Forelimb muscle (tissue), 1 donor: ENCODE results near the gene CCDC61. TPM values are rescaled to one million over a fixed set of nuclear protein-coding genes. Genes with fewer than 3 reads are reported as not detected.

ENCODE experiments used
- DNase-seq: peaks from one replicate; pipeline ENCODE4 v3.0.0-alpha.2; 2013; ENCODE audit warnings: low read depth
- polyA plus RNA-seq: library from polyadenylated mRNA; unstranded; fragments of 120-200 nt; gene quantifications from one replicate; pipeline ENCODE4 v1.2.1, GENCODE V29; 2013; ENCODE audit not compliant: insufficient read length

Gene CCDC61
- polyA plus RNA-seq, 1 donor = 6.9 TPM

DNA sequence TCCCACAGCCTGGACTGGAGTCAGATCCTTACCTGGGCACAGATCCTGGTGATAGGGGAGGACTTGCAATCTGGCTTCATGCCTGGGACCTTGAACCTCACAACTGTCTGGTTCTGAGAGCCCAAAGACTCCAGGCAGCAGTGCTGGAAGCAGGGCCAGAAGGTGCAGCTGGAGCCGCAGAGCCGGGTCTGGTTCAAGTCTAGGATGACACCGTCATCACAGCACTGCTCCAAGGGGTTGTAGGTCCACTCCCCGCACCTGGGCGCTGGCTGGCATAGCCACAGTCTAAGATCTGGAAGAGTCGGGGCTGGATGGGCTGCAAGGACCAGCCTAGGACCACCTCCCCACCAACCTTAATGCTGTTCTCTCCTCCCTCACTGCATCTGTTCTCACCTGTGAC lies 44.9 kb downstream of the CCDC61 start:
- DNase-seq = no peak

GRCh38 chr19:46040952-46041500 lies 45.8 kb downstream of the CCDC61 start, which contains the start of gene IGFL4:
Gene IGFL4, minus strand, starts transcription at chr19:46041002. Its CDS starts 40 bp downstream, at chr19:46040962.
- DNase-seq = no peak

- DNase-seq = no peak
Measured at GRCh38 chr19:46042252-46042883, 47.1 kb downstream of the CCDC61 start.

DNA sequence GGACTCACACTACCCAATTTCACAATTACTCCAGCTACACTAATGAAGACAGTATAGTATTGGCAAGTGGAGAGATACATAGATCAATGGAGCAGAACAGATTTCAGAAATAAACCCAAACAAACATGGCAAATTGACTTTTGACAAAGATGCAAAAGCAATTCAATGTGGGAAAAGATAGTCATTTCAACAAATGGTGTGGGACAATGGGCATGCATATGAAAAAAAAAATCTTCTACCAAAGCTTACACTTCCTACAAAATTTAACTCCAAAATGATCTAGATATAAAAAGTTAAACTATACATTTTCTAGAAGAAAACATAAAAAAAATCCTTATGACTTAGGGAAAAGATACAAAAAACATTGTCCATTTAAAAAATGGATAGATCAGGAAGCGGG lies 48.3 kb downstream of the CCDC61 start:
- no peak for DNase-seq

GRCh38 chr19:46049597-46049996 lies 54.3 kb downstream of the CCDC61 start:
- no peak for DNase-seq

DNA sequence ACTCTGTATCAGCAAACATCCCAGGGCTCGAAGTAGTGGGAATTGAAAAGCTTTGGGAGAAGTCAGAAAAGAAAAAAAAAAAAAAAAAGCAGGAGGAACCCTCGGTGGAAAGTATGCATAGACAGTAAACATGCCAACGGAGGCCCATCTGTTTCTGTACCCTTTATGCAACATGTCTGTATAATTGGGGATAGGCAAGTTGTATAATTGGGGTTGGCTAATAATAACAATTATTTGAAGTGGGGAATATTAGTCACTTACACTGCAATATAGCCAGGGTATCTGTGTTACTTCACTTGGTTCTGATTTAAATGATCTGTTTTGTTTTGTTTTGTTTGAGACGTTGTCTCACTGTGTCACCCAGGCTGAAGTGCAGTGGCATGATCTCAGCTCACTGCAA lies 57.6 kb downstream of the CCDC61 start:
- no peak for DNase-seq

DNA sequence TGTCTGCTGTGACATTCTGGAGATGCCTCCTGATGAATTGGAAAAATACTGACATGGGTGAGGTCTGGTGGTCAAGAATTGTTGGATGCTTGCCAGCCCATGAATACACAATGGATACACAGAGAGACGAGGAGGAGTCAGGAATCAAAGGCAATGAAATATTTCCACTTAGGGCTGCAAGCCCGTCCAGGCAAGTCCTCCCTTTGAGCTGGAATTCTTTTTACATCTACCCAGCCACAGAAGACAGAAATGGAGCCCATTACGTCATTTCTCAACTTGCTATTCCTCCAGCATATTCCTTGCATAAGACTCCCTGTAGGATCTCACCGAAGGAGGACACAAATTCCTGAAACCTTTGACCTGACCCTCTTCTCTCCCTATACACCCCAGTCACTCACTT lies 61.3 kb downstream of the CCDC61 start:
- no peak for DNase-seq

- DNase-seq = no peak
Measured at GRCh38 chr19:46058778-46059177, 63.5 kb downstream of the CCDC61 start.

DNA sequence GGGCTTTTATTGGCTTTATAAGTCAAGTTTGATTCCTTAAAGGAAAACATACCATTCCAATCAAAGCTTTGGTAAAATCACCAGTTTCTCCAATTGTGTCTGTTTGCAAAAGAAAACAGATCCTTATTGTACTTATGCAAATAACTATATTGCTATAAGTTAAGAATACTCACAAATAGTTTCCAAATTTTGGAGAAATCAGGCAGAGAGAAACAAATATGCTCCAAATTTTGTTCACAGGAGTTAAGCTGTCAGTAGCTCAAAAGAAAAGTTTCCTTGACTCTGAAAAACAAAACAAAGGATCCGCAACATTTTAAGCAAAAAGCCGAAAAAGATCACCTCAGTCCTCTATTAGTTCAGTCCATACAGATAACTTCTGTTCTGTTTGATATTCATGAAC lies 64.7 kb downstream of the CCDC61 start:
- no peak for DNase-seq

DNA sequence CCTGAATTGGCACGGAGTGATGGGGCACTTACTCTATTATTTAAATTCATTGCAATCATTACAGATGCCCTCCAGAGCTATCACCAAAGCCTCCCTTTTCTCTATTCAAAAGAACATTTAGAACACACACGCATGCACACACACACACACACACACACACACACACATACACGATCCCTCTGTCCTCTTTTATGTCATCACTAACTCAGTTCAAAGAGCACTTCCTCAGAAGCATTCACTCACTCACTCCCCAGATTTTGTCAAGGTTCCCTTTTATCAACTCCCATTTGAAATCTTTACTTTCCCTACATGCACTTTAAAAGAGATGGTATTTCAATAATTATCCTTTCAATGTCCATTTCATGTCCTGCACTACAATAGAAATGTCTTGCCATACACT lies 67.9 kb downstream of the CCDC61 start:
- no peak for DNase-seq

GRCh38 chr19:46065486-46066071 lies 70.3 kb downstream of the CCDC61 start:
- DNase-seq = no peak

DNA sequence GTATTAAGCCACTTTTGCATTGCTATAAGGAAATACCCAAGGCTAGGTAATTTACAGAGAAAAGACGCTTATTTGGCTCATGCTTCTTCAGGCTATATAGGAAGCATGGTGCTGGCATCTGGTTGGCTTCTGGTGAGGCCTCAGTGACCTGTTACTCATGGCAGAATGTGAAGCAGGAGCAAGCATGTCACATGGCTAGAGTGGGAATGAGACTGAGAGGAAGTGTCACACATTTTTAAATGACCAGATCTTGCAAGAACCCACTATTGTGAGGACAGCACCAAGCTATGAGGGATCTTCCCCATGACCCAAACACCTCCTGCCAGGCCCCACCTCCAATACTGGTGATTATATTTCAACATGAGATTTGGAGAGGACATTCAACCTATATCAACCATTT lies 71.2 kb downstream of the CCDC61 start:
- no peak for DNase-seq

DNA sequence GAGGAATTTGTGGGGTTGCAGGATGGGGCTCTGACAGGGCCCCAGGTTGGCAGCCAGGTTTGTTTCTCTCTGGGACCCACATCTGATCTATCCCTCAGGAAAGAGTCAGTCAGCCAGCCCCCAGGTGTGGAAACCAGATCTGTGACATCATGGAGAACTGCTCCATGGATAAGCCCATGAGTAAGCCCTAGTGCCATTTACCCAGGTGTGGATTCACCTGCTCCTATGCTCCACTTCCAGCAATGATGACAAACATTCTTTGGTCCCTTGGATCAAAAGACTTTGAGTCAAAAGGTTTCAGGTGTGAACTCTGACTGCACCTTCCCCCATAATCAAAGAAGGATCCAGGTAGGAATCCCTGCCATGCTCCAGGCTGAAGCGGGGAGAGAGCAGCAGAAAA lies 72.4 kb downstream of the CCDC61 start:
- DNase-seq = no peak

Other genes with a start within 250 kb of the CCDC61 start
- gene SIX5, start 226.2 kb upstream of the CCDC61 start, polyA plus RNA-seq = 19.0 TPM
- 382 TPM for gene DMPK, start 213.0 kb upstream of the CCDC61 start, polyA plus RNA-seq
- gene DMWD, start 202.6 kb upstream of the CCDC61 start, polyA plus RNA-seq = 46.3 TPM
- gene RSPH6A, start 180.2 kb upstream of the CCDC61 start, polyA plus RNA-seq = not detected
- 34.5 TPM for gene SYMPK, start 132.3 kb upstream of the CCDC61 start, polyA plus RNA-seq
- not detected for gene FOXA3, start 131.1 kb upstream of the CCDC61 start, polyA plus RNA-seq
- 17.3 TPM for gene IRF2BP1, start 109.3 kb upstream of the CCDC61 start, polyA plus RNA-seq
- 4.9 TPM for gene MYPOP, start 92.9 kb upstream of the CCDC61 start, polyA plus RNA-seq
- gene NANOS2, start 80.7 kb upstream of the CCDC61 start, polyA plus RNA-seq = not detected
- gene NOVA2, start 21.6 kb upstream of the CCDC61 start, polyA plus RNA-seq = 3.6 TPM
- 0.85 TPM for gene PGLYRP1, start 27.6 kb downstream of the CCDC61 start, polyA plus RNA-seq
- gene IGFL4, start 45.5 kb downstream of the CCDC61 start, polyA plus RNA-seq = 5.1 TPM
- gene IGFL3, start 129.2 kb downstream of the CCDC61 start, polyA plus RNA-seq = not detected
- not detected for gene IGFL2, start 152.8 kb downstream of the CCDC61 start, polyA plus RNA-seq
- not detected for gene IGFL1, start 234.3 kb downstream of the CCDC61 start, polyA plus RNA-seq